Measurements from ENCODE around the gene MYO1B.

DNA sequence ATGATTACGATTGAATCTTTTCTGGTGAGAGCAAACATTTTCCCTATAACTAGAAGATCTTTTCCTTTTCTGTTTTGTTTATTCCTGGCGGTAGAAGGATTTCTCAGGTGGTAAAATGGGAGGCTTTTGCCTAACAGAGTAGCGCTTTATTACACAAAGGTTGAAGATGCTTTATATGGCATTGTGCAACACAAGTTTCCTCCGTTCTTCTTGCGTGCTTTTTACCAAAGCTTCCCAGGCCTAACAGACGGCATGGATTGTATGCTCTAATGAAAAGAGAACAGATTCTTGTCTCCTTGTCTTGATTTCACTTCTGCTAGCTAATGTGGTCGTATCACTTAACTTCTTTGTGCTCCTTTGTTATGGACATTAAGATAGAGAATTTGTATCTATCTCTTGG lies 43.8 kb downstream of the MYO1B start:
- TF ChIP-seq CHD1 (IDR thresholded peaks at IDR 0.05; ENCODE audit: low read depth, low read length) (no peak), SUZ12 (IDR thresholded peaks at IDR 0.05; ENCODE audit: low read length) (no peak), CREB1 (IDR thresholded peaks at IDR 0.05) (no peak), EZH2 (IDR thresholded peaks at IDR 0.05; ENCODE audit: low read depth, low read length, severe bottlenecking) (no peak), SAP30 (IDR thresholded peaks at IDR 0.05; ENCODE audit: insufficient read depth, insufficient replicate concordance, low read length) (no peak), CBX5 (IDR thresholded peaks at IDR 0.05; ENCODE audit: low read depth, low read length) (no peak)
- TF ChIP-seq, protein P1, sequence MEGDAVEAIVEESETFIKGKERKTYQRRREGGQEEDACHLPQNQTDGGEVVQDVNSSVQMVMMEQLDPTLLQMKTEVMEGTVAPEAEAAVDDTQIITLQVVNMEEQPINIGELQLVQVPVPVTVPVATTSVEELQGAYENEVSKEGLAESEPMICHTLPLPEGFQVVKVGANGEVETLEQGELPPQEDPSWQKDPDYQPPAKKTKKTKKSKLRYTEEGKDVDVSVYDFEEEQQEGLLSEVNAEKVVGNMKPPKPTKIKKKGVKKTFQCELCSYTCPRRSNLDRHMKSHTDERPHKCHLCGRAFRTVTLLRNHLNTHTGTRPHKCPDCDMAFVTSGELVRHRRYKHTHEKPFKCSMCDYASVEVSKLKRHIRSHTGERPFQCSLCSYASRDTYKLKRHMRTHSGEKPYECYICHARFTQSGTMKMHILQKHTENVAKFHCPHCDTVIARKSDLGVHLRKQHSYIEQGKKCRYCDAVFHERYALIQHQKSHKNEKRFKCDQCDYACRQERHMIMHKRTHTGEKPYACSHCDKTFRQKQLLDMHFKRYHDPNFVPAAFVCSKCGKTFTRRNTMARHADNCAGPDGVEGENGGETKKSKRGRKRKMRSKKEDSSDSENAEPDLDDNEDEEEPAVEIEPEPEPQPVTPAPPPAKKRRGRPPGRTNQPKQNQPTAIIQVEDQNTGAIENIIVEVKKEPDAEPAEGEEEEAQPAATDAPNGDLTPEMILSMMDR (IDR thresholded peaks at IDR 0.05; ENCODE audit: control extremely low read depth in 1 of 3, insufficient read depth in 1 of 3, low read depth in 1 of 3, low read length in 3 of 3): no peak
- TF ChIP-seq, protein P2, sequence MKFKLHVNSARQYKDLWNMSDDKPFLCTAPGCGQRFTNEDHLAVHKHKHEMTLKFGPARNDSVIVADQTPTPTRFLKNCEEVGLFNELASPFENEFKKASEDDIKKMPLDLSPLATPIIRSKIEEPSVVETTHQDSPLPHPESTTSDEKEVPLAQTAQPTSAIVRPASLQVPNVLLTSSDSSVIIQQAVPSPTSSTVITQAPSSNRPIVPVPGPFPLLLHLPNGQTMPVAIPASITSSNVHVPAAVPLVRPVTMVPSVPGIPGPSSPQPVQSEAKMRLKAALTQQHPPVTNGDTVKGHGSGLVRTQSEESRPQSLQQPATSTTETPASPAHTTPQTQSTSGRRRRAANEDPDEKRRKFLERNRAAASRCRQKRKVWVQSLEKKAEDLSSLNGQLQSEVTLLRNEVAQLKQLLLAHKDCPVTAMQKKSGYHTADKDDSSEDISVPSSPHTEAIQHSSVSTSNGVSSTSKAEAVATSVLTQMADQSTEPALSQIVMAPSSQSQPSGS (IDR thresholded peaks at IDR 0.05; ENCODE audit: low read length): no peak

Measured in H1 (cell line).